NCI-H748 (cell line): Measurements from ENCODE around the gene DAPP1.

Source experiments
- DNase-seq: peaks from one replicate; lab custom pipeline; 2025; ENCODE audit not compliant: unreplicated experiment; lab: John Stamatoyannopoulos, UW

Gene DAPP1

DNA sequence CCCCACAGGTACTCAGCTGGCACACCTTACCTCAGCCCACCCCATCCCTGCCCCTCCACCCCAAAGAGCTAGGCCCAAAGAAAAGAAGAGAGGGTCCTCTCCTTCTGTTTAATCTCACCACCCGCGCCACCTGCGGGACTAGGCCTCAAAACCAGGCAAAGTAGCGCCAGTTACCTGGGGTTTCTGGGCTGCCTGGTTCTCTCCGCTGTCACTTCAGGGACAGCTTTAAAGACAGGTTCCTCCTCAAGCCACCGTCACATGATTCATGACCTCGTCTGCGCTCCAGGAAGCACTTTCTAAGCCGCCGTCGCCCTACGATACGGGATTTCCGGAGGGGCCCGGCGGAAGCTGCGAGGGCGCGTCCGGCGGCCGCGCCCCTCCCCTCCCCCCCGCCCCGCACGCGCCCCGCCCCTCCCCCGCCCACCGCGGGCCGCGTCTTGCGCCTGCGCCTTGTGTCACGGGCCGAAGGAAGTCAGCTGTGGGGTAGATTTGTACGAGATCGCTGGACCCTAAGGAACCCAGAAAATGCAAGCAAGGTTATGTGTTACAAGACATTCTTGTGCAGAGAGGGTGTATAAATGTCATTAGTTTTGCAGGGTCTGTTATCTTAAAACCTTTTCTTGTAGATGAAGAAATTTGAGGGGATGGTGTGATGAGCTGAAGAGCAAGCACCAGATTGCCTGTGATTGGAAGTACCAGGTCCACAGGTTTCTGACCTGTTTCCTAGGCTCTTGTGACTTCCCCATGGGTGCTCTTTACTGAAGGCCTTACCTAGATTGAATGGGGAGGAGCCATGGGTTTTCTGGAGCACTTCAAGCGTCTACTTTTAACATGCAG lies 77.8 kb downstream of the DAPP1 start, which contains the start of gene LAMTOR3:
Gene LAMTOR3 (minus strand): TSS at position 267 of the 837 bp plus-strand sequence. CDS start 464 bp downstream, outside the sequence.
- DNase-seq = peak; percentile 90

DNA sequence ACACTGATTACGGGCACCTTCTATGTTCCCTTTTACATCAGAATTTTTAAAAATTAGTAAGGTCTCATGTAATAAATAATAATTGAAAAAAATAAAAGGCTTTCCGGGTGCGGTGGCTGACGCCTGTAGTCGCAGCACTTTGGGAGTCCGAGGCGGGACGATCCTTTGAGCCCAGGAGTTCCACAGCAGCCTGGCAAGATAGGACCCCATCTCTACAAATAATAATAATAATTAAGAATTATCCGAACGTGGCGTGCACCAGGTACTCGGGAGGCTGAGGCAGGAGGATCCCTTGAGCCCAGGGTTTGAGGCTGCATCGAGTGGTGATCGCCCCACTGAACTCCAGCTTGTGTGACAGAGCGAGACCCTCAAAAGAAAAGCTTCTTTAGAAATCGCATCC lies 78.4 kb downstream of the DAPP1 start:
- DNase-seq = no peak

DNA sequence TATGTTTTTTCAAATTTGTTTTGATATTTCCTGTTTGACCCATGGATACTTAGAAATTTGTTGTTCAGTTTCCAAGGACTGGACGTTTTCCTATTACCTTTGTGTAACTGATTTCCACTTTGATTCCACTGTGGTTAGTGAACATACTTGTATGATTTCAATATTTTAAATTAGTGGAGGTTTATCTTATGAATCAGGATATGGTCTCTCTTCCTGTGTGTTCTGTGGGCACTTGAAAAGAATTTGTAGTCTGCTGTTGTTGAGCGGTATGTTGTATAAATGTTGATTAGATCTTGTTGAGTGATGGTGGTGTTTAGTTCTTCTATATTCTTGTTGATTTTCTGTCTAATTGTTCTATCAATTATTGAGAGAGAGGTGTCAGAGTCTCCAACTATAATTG lies 98.8 kb downstream of the DAPP1 start:
- no peak for DNase-seq

DNA sequence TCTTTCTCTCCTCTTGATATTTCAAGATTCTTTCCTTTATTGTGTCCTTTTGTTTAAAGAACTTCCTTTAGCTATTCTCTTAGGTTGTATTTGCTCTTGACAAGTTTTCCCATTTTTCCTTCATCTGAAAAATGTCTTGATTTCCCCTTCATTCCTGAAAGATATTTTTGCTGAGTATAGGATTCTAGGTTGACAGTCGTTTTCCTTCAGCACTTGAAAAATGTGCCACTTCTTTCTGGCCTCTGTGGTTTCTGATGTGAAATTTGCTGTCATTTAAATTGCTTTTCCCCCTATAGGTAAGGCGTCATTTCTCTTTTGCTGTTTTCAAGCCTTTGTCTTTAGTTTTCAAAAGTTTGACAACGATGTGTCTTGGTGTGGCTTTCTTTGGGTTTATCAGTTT lies 100.9 kb downstream of the DAPP1 start:
- DNase-seq = no peak

DNA sequence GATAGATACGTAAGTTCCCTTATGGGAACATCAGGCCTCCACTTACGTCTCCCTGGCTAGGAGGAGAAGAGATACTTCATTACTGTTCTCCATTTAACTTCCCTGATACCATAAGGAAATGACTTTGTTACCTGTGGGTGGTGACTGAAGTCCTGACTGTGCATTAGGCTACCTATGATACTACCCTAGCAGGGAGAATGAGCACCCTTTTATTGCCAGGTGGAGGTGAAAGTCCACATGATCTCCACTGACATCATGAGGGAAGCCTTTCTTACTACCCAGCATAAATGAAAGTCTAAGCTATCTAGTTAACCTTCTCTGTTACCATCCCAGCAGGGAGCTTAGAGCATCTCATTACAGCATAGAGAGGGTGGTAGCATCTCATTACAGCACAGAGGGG lies 102.0 kb downstream of the DAPP1 start:
- no peak for DNase-seq
